Neural progenitor cell (in vitro differentiated cells): ENCODE results near the gene BATF2. TPM values are rescaled to one million over a fixed set of nuclear protein-coding genes. Genes with fewer than 3 reads are reported as not detected.

ENCODE experiments used
- DNase-seq: peaks from one replicate; pipeline ENCODE4 v3.0.0-alpha.2; 2016; ENCODE audit warnings: low spot score
- H2AFZ ChIP-seq: fragments of 200-600 bp; sonication (generic); replicated peaks from 2 replicates; pipeline ENCODE4 v1.6.1; 2016; ENCODE audit warnings: antibody characterized with exemption
- H3F3A ChIP-seq: fragments of 200-600 bp; sonication (generic); 2 replicates; pipeline ENCODE4 v1.6.1; 2016; ENCODE audit warnings: antibody characterized with exemption, low read depth
- H3K27ac ChIP-seq: fragments of 200-600 bp; sonication (generic); 2 replicates; pipeline ENCODE4 v1.5.1; 2016; ENCODE audit warnings: mild to moderate bottlenecking
- H3K27me3 ChIP-seq: fragments of 200-600 bp; sonication (generic); 2 replicates; pipeline ENCODE4 v1.6.1; 2016; ENCODE audit warnings: mild to moderate bottlenecking, moderate library complexity
- H3K36me3 ChIP-seq: fragments of 200-600 bp; sonication (generic); 2 replicates; pipeline ENCODE4 v1.5.1; 2016
- H3K4me1 ChIP-seq: fragments of 200-600 bp; sonication (generic); 2 replicates; pipeline ENCODE4 v1.6.1; 2016; ENCODE audit warnings: mixed run types
- H3K4me2 ChIP-seq: fragments of 200-600 bp; sonication (generic); 2 replicates; pipeline ENCODE4 v1.6.1; 2016
- H3K4me3 ChIP-seq: fragments of 200-600 bp; sonication (generic); 2 replicates; pipeline ENCODE4 v1.5.1; 2016
- H3K79me2 ChIP-seq: fragments of 200-600 bp; sonication (generic); 2 replicates; pipeline ENCODE4 v1.6.1; 2016; ENCODE audit warnings: low read depth
- H3K9ac ChIP-seq: fragments of 200-600 bp; sonication (generic); 2 replicates; pipeline ENCODE4 v1.6.1; 2016
- H3K9me3 ChIP-seq: fragments of 200-600 bp; sonication (generic); 2 replicates; pipeline ENCODE4 v1.5.1; 2016; ENCODE audit warnings: low read depth
- H4K20me1 ChIP-seq: fragments of 200-600 bp; sonication (generic); 2 replicates; pipeline ENCODE4 v1.6.1; 2016; ENCODE audit warnings: low read depth
- H3K27ac Mint-ChIP-seq: 3 replicates; pipeline ENCODE4 v1.8.0; 2021; ENCODE audit warnings: mixed read lengths
- H3K27me3 Mint-ChIP-seq: 2 replicates; pipeline ENCODE4 v1.8.0; 2022; ENCODE audit warnings: low read depth, mild to moderate bottlenecking, inconsistent platforms, moderate library complexity, mixed read lengths; ENCODE audit not compliant: insufficient read depth
- H3K36me3 Mint-ChIP-seq: 3 replicates; pipeline ENCODE4 v1.8.0; 2021; ENCODE audit warnings: mixed read lengths
- H3K4me1 Mint-ChIP-seq: 3 replicates; pipeline ENCODE4 v1.8.0; 2021; ENCODE audit warnings: mixed read lengths
- H3K4me3 Mint-ChIP-seq: 3 replicates; pipeline ENCODE4 v1.8.0; 2021; ENCODE audit warnings: mild to moderate bottlenecking, moderate library complexity, mixed read lengths
- H3K9me3 Mint-ChIP-seq: 3 replicates; pipeline ENCODE4 v1.8.0; 2020; ENCODE audit warnings: mixed read lengths
- EZH2 ChIP-seq: fragments of 200-600 bp; sonication (generic); IDR thresholded peaks from 2 replicates; pipeline ENCODE4 v1.6.1; 2017; ENCODE audit warnings: antibody characterized with exemption, mild to moderate bottlenecking, moderate library complexity
- EZH2phosphoT487 ChIP-seq: fragments of 200-600 bp; sonication (generic); IDR thresholded peaks from 2 replicates; pipeline ENCODE4 v1.6.1; 2017; ENCODE audit warnings: antibody characterized with exemption
- total RNA-seq: library from RNA; depleted of rRNA; stranded (reverse); fragments of >200 nt; gene quantifications from 2 replicates; pipeline ENCODE4 v1.2.3, GENCODE V29; 2015; ENCODE audit warnings: low replicate concordance
- TF ChIP-seq, protein P1 (sequence below): fragments of 200-600 bp; sonication (generic); IDR thresholded peaks from 2 replicates; pipeline ENCODE4 v1.5.1; 2017; ENCODE audit warnings: antibody characterized with exemption, mild to moderate bottlenecking

Gene BATF2
- total RNA-seq, 1 donor from 2014 or later = not detected

DNA sequence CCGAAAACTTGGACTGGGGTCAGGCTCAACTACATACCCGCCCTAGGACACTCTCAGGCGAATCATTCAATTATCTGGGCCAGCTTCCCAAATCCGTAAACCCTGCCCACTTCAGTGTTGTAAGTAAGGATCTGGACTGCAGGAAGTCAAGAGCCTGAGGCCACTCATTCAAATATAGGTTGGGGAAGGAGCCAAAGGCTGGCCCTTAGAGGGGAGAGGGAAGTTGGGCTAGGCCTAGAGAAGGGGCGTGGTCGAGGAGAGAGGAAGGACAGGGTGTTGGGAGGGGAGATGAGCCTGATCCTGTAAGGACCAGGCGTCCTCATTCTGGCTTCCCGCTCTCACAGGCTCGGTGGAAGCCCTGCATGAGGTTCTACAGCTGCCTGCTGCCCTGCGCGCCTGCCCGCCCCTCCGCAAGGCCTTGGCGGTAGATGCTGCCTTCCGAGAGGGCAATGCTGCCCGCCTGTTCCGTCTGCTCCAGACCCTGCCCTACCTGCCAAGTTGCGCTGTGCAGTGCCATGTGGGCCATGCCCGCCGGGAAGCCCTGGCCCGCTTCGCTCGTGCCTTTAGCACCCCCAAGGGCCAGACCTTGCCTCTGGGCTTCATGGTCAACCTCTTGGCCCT is 47.2 kb upstream of the BATF2 start:
- peaks cover 14% of the 10 kb centered on the region for H3K27me3 Mint-ChIP-seq
- no peaks in the 10 kb centered on the region for H3K27me3 ChIP-seq
- H3F3A ChIP-seq = peaks cover 8% of the 10 kb centered on the region
- no peak overlapping the region for H3K27ac ChIP-seq
- TF ChIP-seq EZH2 (no peak), EZH2phosphoT487 (no peak)
- TF ChIP-seq, protein P1, sequence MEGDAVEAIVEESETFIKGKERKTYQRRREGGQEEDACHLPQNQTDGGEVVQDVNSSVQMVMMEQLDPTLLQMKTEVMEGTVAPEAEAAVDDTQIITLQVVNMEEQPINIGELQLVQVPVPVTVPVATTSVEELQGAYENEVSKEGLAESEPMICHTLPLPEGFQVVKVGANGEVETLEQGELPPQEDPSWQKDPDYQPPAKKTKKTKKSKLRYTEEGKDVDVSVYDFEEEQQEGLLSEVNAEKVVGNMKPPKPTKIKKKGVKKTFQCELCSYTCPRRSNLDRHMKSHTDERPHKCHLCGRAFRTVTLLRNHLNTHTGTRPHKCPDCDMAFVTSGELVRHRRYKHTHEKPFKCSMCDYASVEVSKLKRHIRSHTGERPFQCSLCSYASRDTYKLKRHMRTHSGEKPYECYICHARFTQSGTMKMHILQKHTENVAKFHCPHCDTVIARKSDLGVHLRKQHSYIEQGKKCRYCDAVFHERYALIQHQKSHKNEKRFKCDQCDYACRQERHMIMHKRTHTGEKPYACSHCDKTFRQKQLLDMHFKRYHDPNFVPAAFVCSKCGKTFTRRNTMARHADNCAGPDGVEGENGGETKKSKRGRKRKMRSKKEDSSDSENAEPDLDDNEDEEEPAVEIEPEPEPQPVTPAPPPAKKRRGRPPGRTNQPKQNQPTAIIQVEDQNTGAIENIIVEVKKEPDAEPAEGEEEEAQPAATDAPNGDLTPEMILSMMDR = no peak
- H3K27ac Mint-ChIP-seq = no peak overlapping the region
- no peaks in the 10 kb centered on the region for H3K36me3 ChIP-seq
- H3K4me3 ChIP-seq = no peak overlapping the region
- H2AFZ ChIP-seq = no peak overlapping the region
- no peak overlapping the region for H3K9ac ChIP-seq
- peak overlapping the region; percentile 41 for H3K4me3 Mint-ChIP-seq
- H4K20me1 ChIP-seq = peaks cover 17% of the 10 kb centered on the region
- H3K79me2 ChIP-seq = peaks cover 15% of the 10 kb centered on the region
- H3K4me1 ChIP-seq = no peaks in the 10 kb centered on the region
- no peaks in the 10 kb centered on the region for H3K9me3 ChIP-seq
- peaks cover 9% of the 10 kb centered on the region for H3K4me1 Mint-ChIP-seq
- no peaks in the 10 kb centered on the region for H3K9me3 Mint-ChIP-seq
- H3K4me2 ChIP-seq = no peak overlapping the region
- DNase-seq = no peak
- peaks cover 7% of the 10 kb centered on the region for H3K36me3 Mint-ChIP-seq

DNA sequence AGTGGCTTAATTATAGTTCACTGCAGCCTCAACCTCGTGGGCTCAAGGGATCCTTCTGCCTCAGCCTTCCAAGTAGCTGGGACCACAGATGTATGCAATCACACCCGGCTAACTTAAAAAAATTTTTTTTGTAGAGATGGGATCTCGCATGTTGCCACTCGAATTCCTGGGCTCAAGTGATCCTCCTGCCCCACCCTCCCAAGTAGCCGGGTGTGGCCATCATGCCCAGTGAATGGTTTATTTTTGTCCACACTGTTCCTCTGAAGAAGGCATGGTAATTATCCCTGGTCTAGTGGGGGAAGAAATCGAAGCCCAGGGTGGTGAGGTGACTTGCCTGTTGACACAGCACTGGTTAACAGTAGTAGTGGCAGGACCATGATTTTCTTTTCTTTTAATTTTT is 46.1 kb upstream of the BATF2 start:
- Histone ChIP-seq H4K20me1 (peaks cover 17% of the 10 kb centered on the region), H3K9ac (no peak overlapping the region), H3F3A (peaks cover 8% of the 10 kb centered on the region), H3K27me3 (no peaks in the 10 kb centered on the region), H3K27ac (no peak overlapping the region), H2AFZ (no peak overlapping the region), H3K9me3 (no peaks in the 10 kb centered on the region), H3K36me3 (no peaks in the 10 kb centered on the region), H3K4me2 (no peak overlapping the region), H3K4me1 (no peaks in the 10 kb centered on the region), H3K79me2 (peaks cover 15% of the 10 kb centered on the region), H3K4me3 (no peak overlapping the region)
- DNase-seq = no peak
- H3K4me1 Mint-ChIP-seq = peaks cover 9% of the 10 kb centered on the region
- peaks cover 14% of the 10 kb centered on the region for H3K27me3 Mint-ChIP-seq
- H3K36me3 Mint-ChIP-seq = peaks cover 7% of the 10 kb centered on the region
- no peak overlapping the region for H3K27ac Mint-ChIP-seq
- peak overlapping the region; percentile 93 for H3K4me3 Mint-ChIP-seq
- TF ChIP-seq, protein P1 = no peak
- no peak for TF ChIP-seq EZH2phosphoT487
- no peak for TF ChIP-seq EZH2
- no peaks in the 10 kb centered on the region for H3K9me3 Mint-ChIP-seq

DNA sequence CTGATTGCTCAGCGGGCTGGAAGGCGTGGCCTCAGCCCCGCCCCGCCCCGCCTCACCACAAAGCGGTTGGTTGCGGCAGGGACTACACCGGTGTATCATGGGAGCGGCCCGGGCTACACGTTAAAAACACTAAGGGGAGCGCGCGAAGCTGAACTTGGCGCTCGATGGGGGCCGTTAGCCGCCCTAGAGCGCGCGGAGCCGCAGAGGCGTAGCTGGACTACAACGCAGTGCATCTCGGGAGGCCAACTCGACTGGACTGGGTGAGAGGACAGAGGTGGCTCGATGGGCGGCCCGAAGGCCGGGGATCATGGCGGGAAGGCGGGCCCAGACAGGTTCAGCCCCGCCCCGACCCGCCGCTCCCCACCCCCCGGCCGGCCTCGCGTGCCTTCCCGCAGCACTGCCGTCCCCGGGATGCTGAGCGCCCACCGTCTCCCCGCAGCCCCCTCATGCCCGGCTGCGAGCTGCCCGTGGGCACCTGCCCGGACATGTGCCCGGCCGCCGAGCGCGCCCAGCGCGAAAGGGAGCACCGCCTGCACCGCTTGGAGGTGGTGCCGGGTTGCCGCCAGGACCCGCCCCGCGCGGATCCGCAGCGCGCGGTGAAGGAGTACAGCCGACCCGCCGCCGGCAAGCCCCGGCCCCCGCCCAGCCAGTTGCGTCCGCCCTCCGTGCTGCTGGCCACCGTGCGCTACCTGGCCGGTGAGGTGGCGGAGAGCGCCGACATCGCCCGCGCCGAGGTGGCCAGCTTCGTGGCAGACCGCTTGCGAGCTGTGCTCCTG is 44.3 kb upstream of the BATF2 start, which contains the start of gene SAC3D1:
SAC3D1 (plus strand) TSS at position 364 of the 776 bp plus-strand sequence; CDS start at position 447, 83 bp downstream.
- Histone ChIP-seq H3K4me3 (peak within 1 kb of the TSS; percentile 76), H3K4me1 (no peaks in the 10 kb centered on the region), H3F3A (peaks cover 8% of the 10 kb centered on the region), H3K9me3 (no peaks in the 10 kb centered on the region), H3K27ac (peak within 1 kb of the TSS; percentile 76), H4K20me1 (peaks cover 17% of the 10 kb centered on the region), H3K36me3 (no peaks in the 10 kb centered on the region), H3K4me2 (peak within 1 kb of the TSS; percentile 99), H3K9ac (peak within 1 kb of the TSS; percentile 60), H3K27me3 (no peaks in the 10 kb centered on the region), H2AFZ (peak within 1 kb of the TSS; percentile 98), H3K79me2 (peaks cover 15% of the 10 kb centered on the region)
- TF ChIP-seq, protein P1 = peak; percentile 6
- no peak for TF ChIP-seq EZH2
- Mint-ChIP-seq H3K36me3 (peaks cover 7% of the 10 kb centered on the region), H3K4me3 (peak within 1 kb of the TSS; percentile 93), H3K27me3 (peaks cover 14% of the 10 kb centered on the region), H3K9me3 (no peaks in the 10 kb centered on the region), H3K27ac (peak within 1 kb of the TSS; percentile 91), H3K4me1 (peaks cover 9% of the 10 kb centered on the region)
- peak; percentile 92 for DNase-seq
